Measurements from ENCODE around the gene HADHA. TPM values are rescaled to one million over a fixed set of nuclear protein-coding genes. Genes with fewer than 3 reads are reported as not detected.

HADHA gene
- total and polyA plus RNA-seq, 4 donors = 76.0 to 109 (median 89.1) TPM

Other genes with a start within 250 kb of the HADHA start
- 10 to 100 TPM; 90.5 to 92.4 TPM for gene RAB10, start 210.5 kb downstream of the HADHA start, total RNA-seq
- 10 to 100 TPM; 45.8 to 47.6 TPM for gene RAB10, start 210.5 kb downstream of the HADHA start, polyA plus RNA-seq
- gene GAREM2, start 71.5 kb downstream of the HADHA start, total RNA-seq = 1 to 10 TPM; 6.0 to 7.7 TPM
- gene GAREM2, start 71.5 kb downstream of the HADHA start, polyA plus RNA-seq = 1 to 10 TPM; 1.3 to 1.6 TPM
- 10 to 100 TPM; 88.1 to 95.7 TPM for gene HADHB, start 307 bp upstream of the HADHA start, total RNA-seq
- 10 to 100 TPM; 83.1 to 84.5 TPM for gene HADHB, start 307 bp upstream of the HADHA start, polyA plus RNA-seq
- gene SELENOI, start 101.5 kb upstream of the HADHA start, total RNA-seq = 10 to 100 TPM; 12.3 to 15.8 TPM
- 1 to 10 TPM; 1.4 to 2.8 TPM for gene SELENOI, start 101.5 kb upstream of the HADHA start, polyA plus RNA-seq
- gene ADGRF3, start 102.2 kb upstream of the HADHA start, total RNA-seq = under 1 TPM in 1 of 2 donors, not detected in 1; 0.13 TPM
- gene ADGRF3, start 102.2 kb upstream of the HADHA start, polyA plus RNA-seq = under 1 TPM in 1 of 2 donors, not detected in 1; 0.08 TPM
- gene DRC1, start 157.3 kb upstream of the HADHA start, total RNA-seq = under 1 TPM in 1 of 2 donors, not detected in 1; 0.51 TPM
- not detected for gene DRC1, start 157.3 kb upstream of the HADHA start, polyA plus RNA-seq
- gene OTOF, start 233.5 kb upstream of the HADHA start, total RNA-seq = under 1 TPM; 0.06 to 0.24 TPM
- not detected for gene OTOF, start 233.5 kb upstream of the HADHA start, polyA plus RNA-seq